Endodermal cell (in vitro differentiated cells): ENCODE data around the gene HES1. TPM values are rescaled to one million over a fixed set of nuclear protein-coding genes. Genes with fewer than 3 reads are reported as not detected.

Source experiments
- DNase-seq: peaks from one replicate; pipeline ENCODE4 v3.0.0-alpha.2; 2017
- H3K27ac ChIP-seq: 2 replicates; pipeline ENCODE4 v1.5.1; 2013; ENCODE audit warnings: mild to moderate bottlenecking, low read depth, low read length, moderate library complexity
- H3K27me3 ChIP-seq: 2 replicates; pipeline ENCODE4 v1.6.1; 2013; ENCODE audit warnings: mild to moderate bottlenecking, low read length, moderate library complexity; ENCODE audit not compliant: insufficient read depth, control insufficient read depth, poor library complexity, severe bottlenecking
- H3K36me3 ChIP-seq: 2 replicates; pipeline ENCODE4 v1.7.0; 2013; ENCODE audit warnings: mild to moderate bottlenecking, low read length, moderate library complexity; ENCODE audit not compliant: control insufficient read depth, insufficient read depth
- H3K4me1 ChIP-seq: one replicate; pipeline ENCODE4 v1.7.0; 2013; ENCODE audit warnings: low read length; ENCODE audit not compliant: control insufficient read depth, insufficient read depth
- H3K4me3 ChIP-seq: 2 replicates; pipeline ENCODE4 v1.5.1; 2013; ENCODE audit warnings: mild to moderate bottlenecking, low read length, moderate library complexity
- H3K9ac ChIP-seq: 2 replicates; pipeline ENCODE4 v1.6.1; 2013; ENCODE audit warnings: mild to moderate bottlenecking, low read length, moderate library complexity; ENCODE audit not compliant: poor library complexity, severe bottlenecking; ENCODE audit errors: extremely low read depth
- H3K9me3 ChIP-seq: 2 replicates; pipeline ENCODE4 v1.6.1; 2013; ENCODE audit warnings: mild to moderate bottlenecking, low read length, moderate library complexity; ENCODE audit not compliant: control insufficient read depth
- H3K27ac Mint-ChIP-seq: 2 replicates; pipeline ENCODE4 v1.8.0; 2020; ENCODE audit warnings: mixed read lengths
- H3K27me3 Mint-ChIP-seq: 2 replicates; pipeline ENCODE4 v1.8.0; 2021; ENCODE audit warnings: mild to moderate bottlenecking, mixed read lengths; ENCODE audit not compliant: insufficient read depth
- H3K36me3 Mint-ChIP-seq: 2 replicates; pipeline ENCODE4 v1.8.0; 2020; ENCODE audit warnings: low read depth, mixed read lengths
- H3K4me1 Mint-ChIP-seq: 2 replicates; pipeline ENCODE4 v1.8.0; 2020; ENCODE audit warnings: mixed read lengths
- H3K4me3 Mint-ChIP-seq: 2 replicates; pipeline ENCODE4 v1.8.0; 2020; ENCODE audit warnings: mild to moderate bottlenecking, moderate library complexity, mixed read lengths
- H3K9me3 Mint-ChIP-seq: 2 replicates; pipeline ENCODE4 v1.8.0; 2020; ENCODE audit warnings: mild to moderate bottlenecking, mixed read lengths
- WGBS, 2 experiments: methylation state at CpG; one replicate each; pipeline versions ENCODE4 v1.1.5 to v1.1.7; 2013; ENCODE audit warnings: missing lambda C conversion rate in 2 of 2, mixed read lengths in 1 of 2; ENCODE audit not compliant: insufficient coverage in 1 of 2, insufficient read length in 1 of 2; 5-methylcytosine and 5-hydroxymethylcytosine counted together
- total RNA-seq, 2 donors: library from RNA; stranded (reverse); fragmentation: NEBNext Ultra II Directional in 1 of 2; extraction: Animal tissue kit (Norgen Biotek cat#: 25700) in 1 of 2; gene quantifications; 2 replicates in 1 of 2; 3 replicates in 1 of 2; pipeline ENCODE4 v1.2.1, GENCODE V29; 2021
- TF ChIP-seq, protein P1 (sequence below): fragments of 200-600 bp; sonication (generic); conservative IDR thresholded peaks from 2 replicates; pipeline ENCODE4 v1.5.0; 2021; ENCODE audit warnings: antibody characterized with exemption, mild to moderate bottlenecking

Gene HES1
- total RNA-seq, 2 donors from 2014 or later, result 2.1 to 17.5 TPM

GRCh38 chr3:194102436-194102835, 33.5 kb upstream of the HES1 start:
- H3K36me3 Mint-ChIP-seq, result no peaks in the 10 kb centered on the region
- H3K4me1 ChIP-seq, result peaks cover 3% of the 10 kb centered on the region
- no peak overlapping the region for H3K4me3 Mint-ChIP-seq
- no peaks in the 10 kb centered on the region for H3K36me3 ChIP-seq
- H3K27me3 ChIP-seq, result no peaks in the 10 kb centered on the region
- no peak overlapping the region for H3K27ac Mint-ChIP-seq
- DNase-seq, result no peak
- H3K9ac ChIP-seq, result no peak overlapping the region
- no peaks in the 10 kb centered on the region for H3K9me3 Mint-ChIP-seq
- WGBS, 2 experiments, result 79 to 89% methylated on average over 5 of the region's 5 CpGs
- H3K4me1 Mint-ChIP-seq, result peaks cover 41% of the 10 kb centered on the region
- TF ChIP-seq, protein P1, sequence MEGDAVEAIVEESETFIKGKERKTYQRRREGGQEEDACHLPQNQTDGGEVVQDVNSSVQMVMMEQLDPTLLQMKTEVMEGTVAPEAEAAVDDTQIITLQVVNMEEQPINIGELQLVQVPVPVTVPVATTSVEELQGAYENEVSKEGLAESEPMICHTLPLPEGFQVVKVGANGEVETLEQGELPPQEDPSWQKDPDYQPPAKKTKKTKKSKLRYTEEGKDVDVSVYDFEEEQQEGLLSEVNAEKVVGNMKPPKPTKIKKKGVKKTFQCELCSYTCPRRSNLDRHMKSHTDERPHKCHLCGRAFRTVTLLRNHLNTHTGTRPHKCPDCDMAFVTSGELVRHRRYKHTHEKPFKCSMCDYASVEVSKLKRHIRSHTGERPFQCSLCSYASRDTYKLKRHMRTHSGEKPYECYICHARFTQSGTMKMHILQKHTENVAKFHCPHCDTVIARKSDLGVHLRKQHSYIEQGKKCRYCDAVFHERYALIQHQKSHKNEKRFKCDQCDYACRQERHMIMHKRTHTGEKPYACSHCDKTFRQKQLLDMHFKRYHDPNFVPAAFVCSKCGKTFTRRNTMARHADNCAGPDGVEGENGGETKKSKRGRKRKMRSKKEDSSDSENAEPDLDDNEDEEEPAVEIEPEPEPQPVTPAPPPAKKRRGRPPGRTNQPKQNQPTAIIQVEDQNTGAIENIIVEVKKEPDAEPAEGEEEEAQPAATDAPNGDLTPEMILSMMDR, result no peak
- H3K4me3 ChIP-seq, result no peak overlapping the region
- peaks cover 16% of the 10 kb centered on the region for H3K27me3 Mint-ChIP-seq
- H3K27ac ChIP-seq, result no peak overlapping the region
- H3K9me3 ChIP-seq, result no peaks in the 10 kb centered on the region

DNA sequence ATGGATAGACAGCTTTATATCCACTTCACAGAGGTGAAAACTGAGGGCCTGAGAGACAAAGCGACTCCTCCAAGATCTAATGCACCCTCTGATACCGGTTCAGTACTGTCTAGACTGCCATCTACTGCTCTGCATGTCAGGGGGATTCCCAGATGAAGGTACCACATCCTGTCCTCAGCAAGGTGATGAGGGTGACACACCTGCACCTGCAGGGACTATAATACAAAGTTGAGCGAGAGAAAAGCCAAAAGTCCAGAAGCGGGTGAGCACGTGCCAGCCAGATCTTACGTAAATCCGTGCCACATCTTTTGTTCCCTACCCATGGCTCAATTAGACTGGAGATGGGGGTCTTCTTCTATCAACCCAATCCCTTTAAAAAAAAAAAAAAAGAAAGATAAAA, 32.4 kb upstream of the HES1 start:
- H3K27ac Mint-ChIP-seq, result no peak overlapping the region
- H3K27me3 Mint-ChIP-seq, result peaks cover 13% of the 10 kb centered on the region
- H3K4me1 Mint-ChIP-seq, result peaks cover 30% of the 10 kb centered on the region
- TF ChIP-seq, protein P1, result no peak
- no peaks in the 10 kb centered on the region for H3K36me3 Mint-ChIP-seq
- no peak overlapping the region for H3K4me3 ChIP-seq
- no peaks in the 10 kb centered on the region for H3K36me3 ChIP-seq
- no peaks in the 10 kb centered on the region for H3K9me3 ChIP-seq
- WGBS, 2 experiments, result 95 to 97% methylated on average over 5 to 7 of the region's 7 CpGs
- H3K27me3 ChIP-seq, result no peaks in the 10 kb centered on the region
- H3K9me3 Mint-ChIP-seq, result no peaks in the 10 kb centered on the region
- no peak overlapping the region for H3K27ac ChIP-seq
- no peak overlapping the region for H3K9ac ChIP-seq
- no peak for DNase-seq
- H3K4me3 Mint-ChIP-seq, result no peak overlapping the region
- H3K4me1 ChIP-seq, result peaks cover 3% of the 10 kb centered on the region

GRCh38 chr3:194103983-194104751, 31.8 kb upstream of the HES1 start:
- Mint-ChIP-seq H3K4me1 (peaks cover 29% of the 10 kb centered on the region), H3K4me3 (no peak overlapping the region), H3K27me3 (peaks cover 13% of the 10 kb centered on the region), H3K36me3 (no peaks in the 10 kb centered on the region), H3K27ac (no peak overlapping the region), H3K9me3 (no peaks in the 10 kb centered on the region)
- 73% methylated on average over 12 of the region's 12 CpGs; no CpG with 5 or more reads in 1 of the 2 experiments for WGBS, 2 experiments
- H3K9me3 ChIP-seq, result no peaks in the 10 kb centered on the region
- H3K36me3 ChIP-seq, result no peaks in the 10 kb centered on the region
- no peak overlapping the region for H3K27ac ChIP-seq
- no peak overlapping the region for H3K9ac ChIP-seq
- no peaks in the 10 kb centered on the region for H3K27me3 ChIP-seq
- peaks cover 3% of the 10 kb centered on the region for H3K4me1 ChIP-seq
- H3K4me3 ChIP-seq, result no peak overlapping the region
- TF ChIP-seq, protein P1, result no peak
- DNase-seq, result no peak
